Heart left ventricle (tissue), 13 donors: ENCODE results near the gene PAK1.

Experiments used
- CTCF ChIP-seq, 12 donors: fragments of 200-600 bp; sonication (generic) in 4 of 12; IDR thresholded peaks; one replicate each; pipeline versions ENCODE4 v1.5.0 to v1.8.0; 2018 to 2022; ENCODE audit warnings: antibody characterized with exemption in 12 of 12, mild to moderate bottlenecking in 5 of 12
- POLR2A ChIP-seq, 2 donors: fragments of 450-650 bp; IDR thresholded peaks; one replicate each; pipeline ENCODE4 v1.6.1; 2017; ENCODE audit warnings: antibody characterized with exemption in 2 of 2, mild to moderate bottlenecking in 2 of 2, moderate library complexity in 2 of 2
- donor health status: ischemic (EF 13 %, LVEDD 7.1; RV severe dilation, severe dysfunction).
- donor health status: DM: no; HTN: yes; CAD: no.
- donor health status: DM: no; HTN: no; CAD: no.
- donor health status: ischemic (EF 25% LVEDD 6.9; RV normal size, moderate dysfunction).
- donor health status: ischemic (EF 25% LVEDD 5.7; RV mildly dilated, moderate dysfunction).
- donor health status: ischemic (EF 35%, LVEDD 5.7; RV mildly dilated, moderate dysfunction).
- donor health status: nonischemic (EF 11% LVEDD 7.7; RV severe dilation, severe dysfunction).
- donor health status: DM: yes; HTN: yes; CAD: no.
- donor health status: PGD.
- donor health status: ischemic (EF 29% LVEDD 5.4; RV normal size, mild dysfunction).
- donor health status: nonischemic (EF 23%, LVEDD 6.1; RV moderate dilation, normal function).

DNA sequence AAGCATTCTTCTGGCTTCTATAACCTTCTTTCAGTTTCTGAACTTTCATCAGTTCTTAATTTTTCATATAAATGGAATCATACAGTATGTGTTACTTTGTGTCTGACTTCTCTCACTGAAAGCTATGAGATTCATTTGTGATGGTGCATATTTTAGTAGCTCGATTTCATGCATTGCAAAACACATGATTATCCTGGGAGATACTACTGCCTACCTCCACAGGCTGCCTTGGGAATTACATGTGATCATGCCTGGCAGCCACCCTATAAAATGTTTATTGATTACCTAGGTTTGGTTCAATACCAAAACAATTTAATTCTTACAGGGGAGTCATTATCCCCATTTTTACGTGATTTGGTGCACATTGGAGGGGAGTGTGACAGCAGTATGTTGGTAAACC, 34.1 kb upstream of the PAK1 start:
- no peak for TF ChIP-seq CTCF (IDR thresholded peaks at IDR 0.05)
- TF ChIP-seq POLR2A (IDR thresholded peaks at IDR 0.05) = no peak
